SKM-1 treated with dmso at 0.1 percent for 144 hours (cell line): ENCODE results near the gene IGSF21.

Source experiments
- DNase-seq: peaks from one replicate; lab custom pipeline; 2025; ENCODE audit not compliant: unreplicated experiment; lab: John Stamatoyannopoulos, UW

IGSF21 gene

DNA sequence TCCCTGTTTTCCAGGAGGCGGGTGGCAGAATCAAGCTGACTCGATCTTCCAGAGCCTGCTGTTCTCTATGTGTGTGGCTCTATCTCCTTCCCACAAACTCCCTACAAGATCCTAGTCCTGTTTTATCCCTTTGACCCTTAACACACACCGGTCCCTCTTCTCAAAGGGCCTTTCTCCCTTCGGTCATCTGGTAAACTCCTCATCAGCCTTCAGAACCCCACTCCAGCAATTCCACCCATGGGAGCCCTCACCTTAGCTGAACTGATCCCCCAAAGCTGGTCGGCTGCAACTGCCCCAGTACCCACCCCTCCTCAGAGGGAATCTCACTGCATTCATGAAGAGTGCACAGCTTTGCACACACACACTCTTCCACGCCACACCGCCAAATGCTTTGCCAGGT lies 184.9 kb downstream of the IGSF21 start:
- DNase-seq: no peak

DNA sequence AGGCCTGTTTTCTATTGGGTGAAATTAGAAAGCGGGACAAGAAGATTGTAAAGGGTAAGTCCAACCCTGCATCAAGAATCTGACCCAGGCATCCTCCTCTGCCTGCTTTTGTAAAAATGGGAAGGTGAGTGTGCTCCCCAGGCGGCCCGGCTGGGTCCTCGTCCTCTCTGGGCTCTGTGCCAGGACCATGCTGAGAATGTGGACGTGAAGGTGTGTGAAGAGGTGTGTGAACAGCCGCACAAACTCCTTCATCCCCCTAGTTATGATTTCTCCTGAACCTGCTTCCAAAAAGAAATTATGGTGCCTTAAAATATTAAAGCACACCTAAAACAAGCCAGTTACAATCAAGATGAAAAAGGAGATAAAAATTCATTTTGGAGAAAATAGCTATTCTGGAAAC lies 185.7 kb downstream of the IGSF21 start:
- DNase-seq: no peak

DNA sequence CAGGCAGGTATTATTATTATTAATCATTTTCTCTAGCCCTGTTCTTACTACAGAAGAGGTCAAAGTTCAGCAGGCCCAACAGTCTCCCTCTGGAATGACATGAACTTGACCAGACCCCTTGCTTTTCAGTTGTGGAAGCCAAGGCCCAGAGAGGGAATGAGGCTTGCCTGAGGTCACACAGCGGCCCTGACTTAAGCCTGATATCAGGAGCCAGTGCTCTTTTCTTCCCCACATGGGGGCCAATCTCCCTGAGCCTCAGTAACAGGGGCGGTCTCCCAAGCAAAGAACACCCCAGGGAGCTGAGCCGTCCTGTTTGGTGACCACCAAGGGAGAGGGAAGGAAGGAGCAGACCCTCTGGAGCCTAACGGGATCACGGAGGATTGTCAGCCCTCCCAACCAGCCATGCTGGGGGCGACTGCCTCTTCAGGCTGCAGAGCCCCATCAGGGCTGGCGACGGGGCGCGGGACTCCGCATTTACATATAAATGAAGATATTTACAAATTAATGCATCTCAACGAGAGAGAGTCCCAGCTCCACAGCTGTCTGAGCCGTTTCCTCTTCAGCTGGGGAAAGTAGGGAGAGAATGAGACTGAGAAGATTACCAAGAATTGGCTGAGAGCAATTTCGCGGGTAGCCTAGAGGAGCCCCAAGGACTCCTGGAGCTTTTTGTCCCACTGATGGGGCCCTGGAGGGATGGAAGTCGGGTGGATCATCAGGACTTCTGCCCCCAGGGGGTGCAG lies 187.0 kb downstream of the IGSF21 start:
- DNase-seq: no peak

GRCh38 chr1:18297896-18298648 lies 190.5 kb downstream of the IGSF21 start:
- DNase-seq: no peak

DNA sequence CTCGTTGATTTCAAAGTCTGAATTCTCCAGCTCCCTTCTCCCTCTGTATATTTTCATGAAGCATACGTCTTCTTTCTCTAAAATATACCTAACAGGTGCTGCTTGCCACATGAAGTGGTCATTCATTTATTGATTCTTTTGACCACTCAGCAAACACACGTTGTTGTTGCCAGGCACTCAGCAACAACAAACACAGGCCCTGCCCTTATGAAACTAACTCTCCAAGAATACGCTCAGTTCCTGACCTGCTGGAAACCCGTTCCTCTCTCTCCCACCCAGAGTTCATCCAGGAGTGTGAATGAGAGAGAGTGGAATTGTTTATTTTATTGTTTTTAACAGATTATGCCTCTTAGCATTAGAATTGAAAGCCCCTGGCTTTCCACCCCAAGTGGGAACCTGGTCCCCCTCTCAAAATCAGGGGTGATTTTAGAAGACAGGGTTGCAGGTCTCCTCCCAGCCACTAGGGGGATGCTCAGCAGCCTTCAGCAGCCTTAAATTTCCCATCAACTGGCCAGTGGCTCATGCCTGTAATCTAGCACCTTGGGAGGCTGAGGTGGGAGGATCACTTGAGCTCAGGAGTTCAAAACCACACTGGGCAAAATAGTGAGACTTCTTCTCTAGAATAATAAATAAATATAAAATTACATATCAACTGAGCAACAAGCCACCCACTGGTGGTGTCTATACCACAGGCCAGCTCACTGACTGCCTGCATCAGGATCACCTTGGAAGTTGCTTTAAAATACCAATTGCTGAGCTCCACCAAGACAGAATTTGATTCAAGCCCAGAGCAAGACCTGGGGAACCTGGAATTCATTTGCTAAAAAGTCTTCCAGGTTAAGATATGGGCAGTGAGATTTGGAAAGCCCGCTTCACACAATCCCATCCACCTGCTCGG lies 192.1 kb downstream of the IGSF21 start:
- peak; percentile 2 for DNase-seq

GRCh38 chr1:18300376-18300775 lies 192.8 kb downstream of the IGSF21 start:
- no peak for DNase-seq

DNA sequence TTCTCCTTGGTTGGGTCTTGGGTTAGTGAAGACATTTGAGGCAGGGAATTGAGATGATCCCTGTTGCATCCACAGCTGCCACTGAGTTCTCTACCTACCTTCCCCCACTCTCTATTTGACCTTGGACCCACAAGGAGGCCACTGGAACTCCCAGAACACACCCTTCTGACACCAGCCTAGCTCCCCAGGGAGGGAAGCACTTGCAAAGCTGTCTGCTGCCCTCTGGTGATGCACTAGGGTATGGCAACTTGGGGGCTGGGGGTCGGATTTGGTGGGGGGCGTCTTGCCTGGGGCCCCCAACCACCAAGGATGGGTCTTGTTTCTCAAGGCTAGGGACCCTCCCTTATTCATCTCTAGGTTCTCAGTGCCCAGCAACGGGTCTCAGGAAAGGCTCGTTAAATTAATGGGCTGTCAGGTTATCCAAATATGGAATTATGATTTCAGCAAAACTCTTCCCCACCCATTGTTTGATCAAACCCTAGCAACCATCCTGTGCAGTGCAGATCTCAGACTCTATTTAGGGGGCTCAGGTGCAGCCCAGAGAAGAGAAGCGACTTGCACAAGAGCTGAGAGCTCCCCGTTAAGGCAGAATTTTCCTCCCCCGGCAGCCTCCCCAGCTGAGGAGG lies 195.3 kb downstream of the IGSF21 start:
- no peak for DNase-seq

- no peak for DNase-seq
Observed at GRCh38 chr1:18304151-18304869, 196.7 kb downstream of the IGSF21 start.

- no peak for DNase-seq
Observed at GRCh38 chr1:18305182-18305795, 197.7 kb downstream of the IGSF21 start.

- DNase-seq: no peak
Observed at GRCh38 chr1:18307329-18307898, 199.8 kb downstream of the IGSF21 start.

- no peak for DNase-seq
Observed at GRCh38 chr1:18309552-18310155, 202.1 kb downstream of the IGSF21 start.

GRCh38 chr1:18312961-18313360 lies 205.4 kb downstream of the IGSF21 start:
- DNase-seq: no peak

DNA sequence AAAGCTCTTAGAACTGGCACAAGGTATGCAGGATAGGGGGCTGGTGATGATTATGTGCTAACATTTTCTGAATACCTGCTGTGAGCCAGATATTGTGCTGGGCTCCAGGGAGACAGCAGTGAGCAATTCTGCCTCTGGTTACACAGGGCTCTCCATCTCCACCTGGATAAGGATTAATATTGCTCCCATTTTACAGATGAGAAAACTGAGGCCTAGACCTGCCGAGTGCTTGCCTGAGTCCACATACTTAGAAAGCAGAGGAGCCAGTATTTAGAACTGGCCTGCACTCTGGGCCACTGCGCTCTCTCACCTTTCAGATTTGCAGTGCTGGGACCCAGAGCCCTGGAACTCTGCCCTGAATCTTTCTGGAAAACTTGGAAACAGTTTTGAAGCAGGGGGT lies 205.9 kb downstream of the IGSF21 start:
- DNase-seq: no peak

GRCh38 chr1:18314399-18314798 lies 206.8 kb downstream of the IGSF21 start:
- DNase-seq: no peak

DNA sequence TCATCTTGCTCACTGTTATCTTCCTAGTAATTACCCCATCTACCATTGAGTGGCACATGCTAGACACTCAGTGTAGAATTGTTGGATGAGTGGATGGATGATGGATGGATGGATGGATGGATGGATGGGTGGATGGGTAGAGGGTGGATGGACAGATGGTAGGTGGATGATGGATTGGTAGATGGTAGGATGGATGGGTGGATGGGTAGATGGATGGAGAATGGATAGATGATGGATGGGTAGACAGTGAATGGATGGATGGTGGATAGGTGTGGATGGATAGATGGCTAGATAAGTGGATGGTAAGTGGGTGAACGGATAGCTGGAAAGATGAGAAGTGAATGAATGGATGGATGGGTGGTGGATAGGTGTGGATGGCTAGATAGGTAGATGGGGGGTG lies 207.9 kb downstream of the IGSF21 start:
- no peak for DNase-seq

GRCh38 chr1:18316764-18317163 lies 209.2 kb downstream of the IGSF21 start:
- no peak for DNase-seq

DNA sequence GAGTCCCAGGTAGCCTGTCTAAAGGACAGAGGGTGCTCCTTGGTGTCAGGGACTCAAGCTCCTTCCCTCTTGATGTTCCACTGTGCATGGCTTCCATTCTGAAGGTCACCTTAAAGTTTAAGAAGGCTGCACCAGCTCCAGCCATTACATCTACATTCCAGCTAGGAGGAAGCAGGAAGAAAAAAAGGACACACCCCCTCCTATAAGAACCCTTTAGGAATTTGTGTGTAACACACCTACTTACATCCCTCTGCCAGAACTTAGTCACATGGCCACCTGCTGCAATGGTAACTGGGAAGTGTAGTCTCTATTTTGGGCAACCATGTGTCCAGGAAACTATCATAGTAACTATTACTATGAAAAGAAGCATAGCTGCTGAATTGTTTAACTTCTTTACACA lies 211.5 kb downstream of the IGSF21 start:
- no peak for DNase-seq

GRCh38 chr1:18320051-18320450 lies 212.5 kb downstream of the IGSF21 start:
- DNase-seq: no peak

DNA sequence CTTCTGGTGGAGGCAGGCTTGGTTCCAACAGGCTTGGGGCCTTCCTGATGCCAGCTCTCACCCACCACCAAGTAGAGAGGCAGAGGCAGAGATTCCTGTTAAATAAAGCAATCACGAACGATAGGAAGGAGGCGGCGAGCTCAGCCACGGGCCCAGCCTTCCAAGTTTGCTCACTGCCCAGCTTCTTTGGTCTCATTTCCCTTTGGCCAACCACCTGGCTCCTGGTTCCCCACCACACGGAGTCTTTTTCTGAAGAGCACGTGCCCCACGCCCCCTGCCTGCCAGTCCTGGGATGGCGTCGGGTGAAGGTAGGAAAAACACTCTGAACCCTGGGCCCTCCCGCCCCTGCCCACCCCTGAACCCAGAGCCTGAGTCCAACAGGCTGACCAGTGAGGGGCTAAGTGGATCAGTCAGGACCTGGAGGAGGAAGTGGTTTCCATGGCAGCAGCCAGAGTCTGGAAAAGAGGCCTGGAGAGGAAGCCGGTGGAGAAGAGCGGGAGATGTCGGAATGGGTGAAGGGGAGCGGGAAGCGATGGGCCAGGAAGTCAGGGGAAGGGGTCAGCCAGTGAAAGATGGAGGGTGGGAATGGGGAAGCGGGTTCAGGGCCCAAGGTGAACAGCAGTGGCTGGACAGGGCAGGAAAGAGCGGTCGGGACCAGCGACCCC lies 214.9 kb downstream of the IGSF21 start:
- no peak for DNase-seq
